ENCODE measurements around the gene THRSP.

DNA sequence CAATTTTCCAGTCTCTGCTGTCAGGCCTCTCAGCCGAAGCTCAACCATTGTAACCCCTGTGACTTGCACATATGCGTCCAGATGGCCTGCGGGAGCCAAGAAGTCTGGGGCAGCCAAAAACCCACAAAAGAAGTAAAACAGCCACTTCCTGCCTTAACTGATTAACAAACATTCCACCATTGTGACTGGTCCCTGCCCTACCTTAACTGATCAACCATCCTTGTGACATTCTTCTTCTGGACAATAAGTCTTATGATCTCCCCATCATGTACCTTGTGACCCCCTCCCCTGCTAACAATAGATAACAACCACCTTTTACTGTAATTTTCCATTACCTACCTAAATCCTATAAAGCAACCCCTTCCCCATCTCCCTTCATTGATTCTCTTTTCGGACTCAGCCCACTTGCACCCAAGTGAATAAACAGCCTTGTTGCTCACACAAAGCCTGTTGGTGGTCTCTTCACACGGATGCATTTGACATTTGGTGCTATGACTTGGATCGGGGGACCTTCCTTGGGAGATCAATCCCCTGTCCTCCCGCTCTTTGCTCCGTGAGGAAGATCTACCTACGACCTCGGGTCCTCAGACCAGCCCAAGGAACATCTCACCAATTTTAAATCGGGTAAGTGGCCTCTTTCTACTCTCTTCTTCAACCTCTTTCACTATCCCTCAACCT is 17.3 kb downstream of the THRSP start:
- TF ChIP-seq POLR2A (IDR thresholded peaks at IDR 0.05; ENCODE audit: low read depth, low read length): no peak
- TF ChIP-seq MAFK (IDR thresholded peaks at IDR 0.05; ENCODE audit: low read depth, low read length): no peak
- no peak for TF ChIP-seq CTCF (conservative IDR thresholded peaks at IDR 0.05; ENCODE audit: low read depth, low read length)
- no peak for TF ChIP-seq RCOR1 (IDR thresholded peaks at IDR 0.05; ENCODE audit: insufficient replicate concordance, low read length)
- no peak for TF ChIP-seq USF2 (IDR thresholded peaks at IDR 0.05; ENCODE audit: low read depth, low read length)

Measured in IMR-90 (cell line).